Memory B cell (primary cell): ENCODE measurements around the gene VPS37D.
A peak's percentile ranks its signal among the peaks of the same experiment; 100 is the strongest.
"Not testable (repeated sequence)": the region's sequence is repeated elsewhere in the genome, so short reads cannot be mapped to it uniquely, and the experiment has no call there.

ENCODE experiments used
- ATAC-seq: fragments of 150-1000 bp; cut with Tn5 transposase; 2 replicates; pipeline ENCODE4 v1.10.0; 2021; ENCODE audit warnings: low read depth, mild to moderate bottlenecking, moderate library complexity
- DNase-seq, 2 donors: peaks; one replicate each; pipeline ENCODE4 v3.0.0; 2022; ENCODE audit warnings: low spot score in 2 of 2
- H3K27ac Mint-ChIP-seq: one replicate; pipeline ENCODE4 v1.8.0; 2022; ENCODE audit warnings: mild to moderate bottlenecking, moderate library complexity, mixed read lengths
- H3K27me3 Mint-ChIP-seq: one replicate; pipeline ENCODE4 v1.8.0; 2022; ENCODE audit warnings: mixed read lengths
- H3K36me3 Mint-ChIP-seq: one replicate; pipeline ENCODE4 v1.8.0; 2022; ENCODE audit warnings: mild to moderate bottlenecking, mixed read lengths
- H3K4me1 Mint-ChIP-seq: one replicate; pipeline ENCODE4 v1.8.0; 2022; ENCODE audit warnings: mixed read lengths
- H3K4me3 Mint-ChIP-seq: one replicate; pipeline ENCODE4 v1.8.0; 2022; ENCODE audit warnings: mild to moderate bottlenecking, moderate library complexity, mixed read lengths
- H3K9me3 Mint-ChIP-seq: one replicate; pipeline ENCODE4 v1.8.0; 2022; ENCODE audit warnings: mixed read lengths

The VPS37D gene, protein sequence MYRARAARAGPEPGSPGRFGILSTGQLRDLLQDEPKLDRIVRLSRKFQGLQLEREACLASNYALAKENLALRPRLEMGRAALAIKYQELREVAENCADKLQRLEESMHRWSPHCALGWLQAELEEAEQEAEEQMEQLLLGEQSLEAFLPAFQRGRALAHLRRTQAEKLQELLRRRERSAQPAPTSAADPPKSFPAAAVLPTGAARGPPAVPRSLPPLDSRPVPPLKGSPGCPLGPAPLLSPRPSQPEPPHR

DNA sequence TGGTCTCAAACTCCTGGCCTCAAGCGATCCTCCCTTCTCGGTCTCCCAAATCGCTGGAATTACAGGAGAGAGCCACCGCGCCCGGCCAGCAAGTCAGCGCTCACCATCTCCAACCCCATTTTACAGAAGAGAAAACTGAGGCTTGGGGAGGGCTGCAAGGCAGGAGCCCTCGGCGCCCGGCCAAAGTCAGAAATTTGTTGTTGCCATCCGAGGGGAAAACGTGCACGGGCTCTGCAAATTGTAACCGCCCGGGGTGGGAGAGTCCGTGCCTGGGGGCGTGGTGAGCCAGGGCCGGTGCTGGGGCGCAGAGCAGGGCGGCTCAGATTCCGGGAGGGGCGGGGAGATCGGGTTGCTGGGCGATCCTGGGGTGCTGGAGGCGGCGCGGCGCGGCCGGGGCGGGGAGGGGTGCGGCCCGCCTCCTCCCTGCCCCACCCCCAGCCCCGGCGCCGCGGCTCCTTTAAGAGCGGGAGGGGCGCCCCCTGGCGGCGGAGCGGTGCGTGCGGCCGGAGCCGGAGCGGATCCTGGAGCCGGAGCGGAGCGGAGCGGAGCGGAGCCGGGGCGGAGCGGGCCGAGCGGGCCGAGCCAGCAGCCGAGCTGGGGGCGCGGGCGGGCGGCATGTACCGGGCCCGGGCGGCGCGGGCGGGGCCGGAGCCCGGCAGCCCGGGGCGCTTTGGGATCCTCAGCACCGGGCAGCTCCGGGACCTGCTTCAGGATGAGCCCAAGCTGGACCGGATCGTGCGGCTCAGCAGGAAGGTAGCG, at the start of gene VPS37D:
VPS37D (plus strand) TSS at position 488 of the 759 bp plus-strand sequence; CDS start at position 616, 128 bp downstream.
- Mint-ChIP-seq H3K27me3 (peaks cover 24% of the 10 kb centered on the region), H3K27ac (peak within 1 kb of the TSS; percentile 47), H3K9me3 (peaks cover 6% of the 10 kb centered on the region), H3K4me1 (peaks cover 10% of the 10 kb centered on the region), H3K4me3 (peak within 1 kb of the TSS; percentile 81), H3K36me3 (peaks cover 5% of the 10 kb centered on the region)
- ATAC-seq (peak; percentile 91), DNase-seq (peak; percentile 96 to 97)

DNA sequence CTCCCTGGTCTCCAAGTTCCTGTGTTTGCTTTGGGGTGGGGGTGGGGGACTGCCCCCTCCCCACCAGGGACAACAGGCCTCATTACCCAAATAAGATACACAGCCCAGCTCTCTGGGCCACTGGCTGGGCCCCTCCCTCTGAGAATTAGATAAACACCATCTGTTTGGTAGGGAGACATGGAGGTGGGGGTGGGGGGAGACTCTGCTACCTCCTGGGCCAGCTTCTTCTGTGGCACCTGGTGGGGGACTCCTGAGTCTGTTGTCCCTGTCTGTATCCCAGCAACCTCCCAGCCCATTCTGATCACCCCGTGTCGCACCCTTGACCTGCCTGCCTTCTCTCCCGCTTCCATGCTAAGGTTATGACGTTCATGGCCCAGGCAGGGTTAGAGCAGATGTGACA, 49.1 kb upstream of the VPS37D start:
- Mint-ChIP-seq H3K4me3 (no peak overlapping the region), H3K4me1 (peaks cover 5% of the 10 kb centered on the region), H3K9me3 (no peaks in the 10 kb centered on the region), H3K36me3 (no peaks in the 10 kb centered on the region), H3K27ac (no peak overlapping the region), H3K27me3 (peaks cover 22% of the 10 kb centered on the region)
- DNase-seq, result no peak
- no peak for ATAC-seq

DNA sequence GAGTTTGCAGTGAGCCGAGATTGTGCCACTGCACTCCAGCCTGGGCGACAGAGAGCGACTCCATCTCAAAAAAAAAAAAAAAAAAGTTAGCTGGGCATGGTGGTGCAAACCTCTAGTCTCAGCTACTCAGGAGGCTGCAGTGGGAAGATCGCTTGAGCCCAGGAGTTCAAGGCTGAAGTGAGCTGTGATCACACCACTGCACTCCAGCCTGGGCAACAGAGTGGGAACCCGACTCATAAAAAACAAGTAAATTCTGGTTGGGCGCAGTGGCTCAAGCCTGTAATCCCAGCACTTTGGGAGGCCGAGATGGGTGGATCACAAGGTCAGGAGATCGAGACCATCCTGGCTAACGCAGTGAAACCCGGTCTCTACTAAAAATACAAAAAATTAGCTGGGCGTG, 48.2 kb upstream of the VPS37D start:
- not testable (repeated sequence) for H3K9me3 Mint-ChIP-seq, H3K4me3 Mint-ChIP-seq, H3K27ac Mint-ChIP-seq, H3K36me3 Mint-ChIP-seq, H3K4me1 Mint-ChIP-seq, DNase-seq, ATAC-seq
- H3K27me3 Mint-ChIP-seq, result peaks cover 23% of the 10 kb centered on the region

DNA sequence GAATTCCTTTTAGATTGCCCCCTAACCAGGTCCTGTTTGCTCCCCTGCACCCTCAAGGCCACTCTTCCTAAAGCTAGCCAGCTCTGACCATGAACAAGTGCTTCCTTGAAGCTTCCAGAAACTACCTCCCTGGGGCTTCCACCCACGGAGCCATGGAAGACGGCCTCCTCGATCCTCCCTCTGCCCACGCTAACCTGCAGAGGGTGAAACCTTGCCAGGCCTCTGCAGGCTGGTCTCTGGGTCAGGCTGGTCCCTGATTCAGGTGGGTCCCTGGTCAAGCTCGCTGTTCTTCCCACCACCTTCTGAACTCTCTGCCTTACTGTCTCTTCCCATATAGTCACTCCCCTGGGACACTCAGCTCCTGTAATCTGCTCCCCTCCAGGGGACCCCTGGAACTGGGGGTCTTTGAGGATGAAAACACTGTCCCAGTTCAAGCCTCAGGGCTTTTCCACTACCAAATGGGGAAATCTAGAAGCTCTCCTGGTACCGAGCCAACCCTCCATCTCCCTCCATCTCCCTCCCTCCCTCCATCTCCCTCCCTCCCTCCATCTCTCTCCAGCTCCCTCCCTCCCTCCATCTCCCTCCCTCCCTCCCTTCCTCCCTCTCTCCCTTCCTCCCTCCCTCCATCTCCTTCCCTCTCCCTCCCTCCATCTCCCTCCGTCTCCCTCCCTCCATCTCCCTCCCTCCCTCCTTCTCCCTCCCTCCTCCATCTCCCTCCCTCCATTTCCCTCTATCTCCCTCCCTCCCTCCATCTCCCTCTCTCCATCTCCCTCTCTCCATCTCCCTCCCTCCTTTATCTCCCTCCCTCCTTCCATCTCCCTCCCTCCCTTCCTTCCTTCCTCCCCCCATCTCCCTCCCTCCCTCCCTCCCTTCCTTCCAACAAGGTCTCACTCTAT, 46.2 kb upstream of the VPS37D start:
- H3K4me3 Mint-ChIP-seq, result no peak overlapping the region
- H3K36me3 Mint-ChIP-seq, result no peaks in the 10 kb centered on the region
- DNase-seq (no peak), ATAC-seq (no peak)
- H3K27me3 Mint-ChIP-seq, result peaks cover 23% of the 10 kb centered on the region
- no peaks in the 10 kb centered on the region for H3K9me3 Mint-ChIP-seq
- H3K27ac Mint-ChIP-seq, result no peak overlapping the region
- peaks cover 7% of the 10 kb centered on the region for H3K4me1 Mint-ChIP-seq

DNA sequence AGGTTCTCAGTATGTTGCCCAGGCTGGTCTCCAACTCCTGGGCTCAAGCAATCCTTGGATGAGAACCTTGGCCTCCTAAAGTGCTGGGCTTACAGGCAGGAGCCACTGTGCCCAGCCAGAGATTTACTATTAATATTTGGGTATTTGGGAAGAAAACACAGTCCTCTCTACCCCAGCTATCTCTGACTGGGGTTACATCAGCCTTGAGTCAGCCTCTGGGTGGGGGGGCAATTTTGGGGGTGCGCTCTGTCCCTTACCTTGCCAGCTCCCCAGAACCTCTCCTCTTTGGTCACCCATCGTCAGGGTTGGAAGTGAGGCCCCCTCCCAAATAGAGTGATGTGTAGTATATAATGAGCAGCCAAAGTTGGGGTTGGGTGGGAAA, 45.1 kb upstream of the VPS37D start:
- no peak for ATAC-seq

DNA sequence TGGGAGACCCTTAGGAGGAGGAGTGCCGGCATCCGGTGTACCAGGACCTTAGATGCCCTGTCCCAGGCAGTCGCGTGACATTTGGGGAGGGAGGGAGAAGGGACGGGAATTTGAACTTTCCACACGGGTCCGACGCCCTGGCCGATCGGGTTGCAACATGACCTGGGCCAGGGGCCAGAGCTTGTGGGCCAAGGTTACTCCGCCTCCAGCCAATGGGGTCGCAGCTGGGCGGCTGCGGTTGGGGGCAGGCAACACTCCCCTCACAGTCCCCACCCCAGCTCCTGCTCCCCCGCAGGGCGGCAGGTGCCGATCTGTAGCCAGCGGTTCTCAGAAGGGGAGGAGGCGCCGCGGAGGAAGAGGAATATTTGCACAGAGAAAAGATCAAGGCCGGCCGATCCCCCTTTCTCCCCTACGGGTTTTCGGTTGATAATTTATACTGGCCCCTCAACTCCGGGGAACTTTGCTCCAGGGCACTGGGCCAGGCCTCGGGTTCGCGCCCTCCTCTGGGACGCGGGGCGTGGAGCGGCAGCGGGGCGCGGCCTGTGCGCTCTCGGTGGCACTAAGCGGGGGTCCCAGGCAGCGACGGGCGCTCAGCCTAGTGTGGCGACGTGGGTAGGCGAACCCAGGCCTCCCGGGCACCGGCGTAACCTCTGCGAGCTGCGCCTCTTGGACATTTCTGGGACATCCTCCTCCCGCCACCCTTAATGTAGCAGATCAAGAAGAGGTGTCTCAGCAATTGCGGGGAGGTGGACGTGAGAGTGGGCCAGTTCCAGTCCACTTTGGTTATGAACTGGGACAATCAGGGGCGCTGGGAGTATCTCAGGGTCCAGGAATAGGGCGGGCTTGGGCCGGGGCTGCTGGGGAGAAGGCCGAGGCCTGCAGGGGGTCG, 44.5 kb upstream of the VPS37D start:
- no peak for DNase-seq
- Mint-ChIP-seq H3K4me1 (peaks cover 7% of the 10 kb centered on the region), H3K27me3 (peaks cover 29% of the 10 kb centered on the region), H3K36me3 (no peaks in the 10 kb centered on the region), H3K9me3 (no peaks in the 10 kb centered on the region), H3K4me3 (peak overlapping the region; percentile 62), H3K27ac (no peak overlapping the region)
- ATAC-seq, result no peak

More for the DNA sequence above, 45.1 kb upstream of the VPS37D start:
- H3K9me3 Mint-ChIP-seq, result no peaks in the 10 kb centered on the region
- no peak overlapping the region for H3K4me3 Mint-ChIP-seq
- H3K27ac Mint-ChIP-seq, result no peak overlapping the region
- H3K4me1 Mint-ChIP-seq, result peaks cover 7% of the 10 kb centered on the region
- peaks cover 24% of the 10 kb centered on the region for H3K27me3 Mint-ChIP-seq
- no peaks in the 10 kb centered on the region for H3K36me3 Mint-ChIP-seq
- no peak for DNase-seq

DNA sequence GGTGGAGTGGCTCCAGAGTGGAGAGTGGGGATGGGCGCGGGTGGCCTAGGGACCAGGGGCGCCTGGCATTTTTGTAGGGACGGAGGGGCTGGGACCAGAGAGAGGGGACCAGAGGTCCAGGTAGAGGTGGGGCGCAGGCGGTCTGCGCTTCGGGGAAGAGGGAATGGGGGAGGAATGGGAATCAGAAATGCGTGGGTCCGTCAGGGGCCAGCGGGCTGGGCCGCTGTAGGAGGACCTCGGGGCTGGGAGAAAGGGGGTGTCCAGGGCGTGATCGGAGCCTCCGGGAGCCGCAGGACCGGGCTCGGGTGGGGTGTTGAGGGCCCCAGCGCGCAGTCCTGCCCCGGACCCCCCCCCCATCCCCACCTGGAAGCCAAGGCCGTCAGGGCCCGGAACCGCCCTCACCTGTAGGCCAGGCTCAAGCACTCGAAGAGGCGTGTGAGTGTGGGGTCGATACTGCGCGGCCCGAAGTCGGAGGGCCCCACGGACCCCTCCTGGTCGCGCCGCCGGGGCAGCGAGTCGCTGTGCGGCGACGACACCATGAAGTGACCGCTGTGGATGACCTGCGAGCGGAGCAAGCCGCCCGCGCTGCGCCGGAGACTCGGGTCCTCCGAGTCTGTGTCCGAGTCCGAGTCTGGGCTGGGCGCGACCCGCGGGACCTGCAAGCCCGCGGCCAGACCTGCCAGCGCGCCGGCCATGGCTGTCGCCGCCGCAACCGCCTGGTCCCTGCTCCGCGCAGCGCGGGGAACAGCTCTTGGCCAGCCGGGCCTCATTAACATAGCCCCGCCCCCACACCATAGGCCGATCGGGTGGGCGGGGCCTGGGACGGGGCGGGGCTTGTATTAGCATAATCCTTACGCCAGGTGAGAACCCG, 43.6 kb upstream of the VPS37D start, which contains the start of gene MLXIPL:
MLXIPL (minus strand) TSS at position 725 of the 871 bp plus-strand sequence; CDS start at position 695, 30 bp downstream.
- H3K27me3 Mint-ChIP-seq, result peaks cover 28% of the 10 kb centered on the region
- ATAC-seq, result peak; percentile 64
- H3K27ac Mint-ChIP-seq, result no peak within 1 kb of the TSS
- H3K4me3 Mint-ChIP-seq, result peak within 1 kb of the TSS; percentile 59
- no peaks in the 10 kb centered on the region for H3K9me3 Mint-ChIP-seq
- no peak for DNase-seq
- H3K4me1 Mint-ChIP-seq, result peaks cover 5% of the 10 kb centered on the region
- no peaks in the 10 kb centered on the region for H3K36me3 Mint-ChIP-seq

DNA sequence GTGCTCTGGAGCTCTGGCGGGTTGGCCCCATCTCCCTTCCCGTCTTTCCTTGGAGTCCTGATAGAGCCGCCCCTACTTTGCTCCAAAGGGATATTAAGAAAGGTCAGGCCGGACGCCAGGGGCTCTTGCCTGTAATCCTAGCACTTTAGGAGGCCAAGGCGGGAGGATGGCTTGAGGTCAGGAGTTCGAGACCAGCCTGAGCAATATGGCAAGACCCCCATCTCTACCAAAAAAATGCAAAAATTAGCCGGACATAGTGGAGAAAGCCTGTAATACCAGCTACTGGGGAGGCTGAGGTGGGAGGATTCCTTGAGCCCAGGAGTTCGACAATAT, 43.0 kb upstream of the VPS37D start:
- no peaks in the 10 kb centered on the region for H3K9me3 Mint-ChIP-seq
- peaks cover 5% of the 10 kb centered on the region for H3K4me1 Mint-ChIP-seq
- H3K36me3 Mint-ChIP-seq, result no peaks in the 10 kb centered on the region
- DNase-seq, result no peak
- no peak overlapping the region for H3K4me3 Mint-ChIP-seq
- H3K27me3 Mint-ChIP-seq, result peaks cover 28% of the 10 kb centered on the region
- ATAC-seq, result no peak
- no peak overlapping the region for H3K27ac Mint-ChIP-seq

DNA sequence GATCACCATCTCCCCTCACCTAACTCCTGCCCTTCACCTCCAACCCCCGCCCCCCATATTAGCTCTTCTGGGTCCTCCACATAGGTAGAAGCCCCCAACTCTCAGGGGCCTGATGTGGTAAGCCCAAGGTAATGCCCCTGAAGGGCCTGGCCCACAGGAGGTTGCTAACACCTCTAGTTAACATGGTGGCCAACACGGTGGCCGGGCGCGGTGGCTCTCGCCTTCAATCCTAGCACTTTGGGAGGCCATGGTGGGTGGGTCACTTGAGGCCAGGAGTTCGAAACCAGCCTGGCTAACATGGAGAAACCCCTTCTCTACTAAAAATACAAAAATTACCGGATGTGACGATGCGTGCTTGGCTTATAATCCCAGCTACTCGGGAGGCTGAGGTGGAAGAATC, 42.4 kb upstream of the VPS37D start:
- ATAC-seq (no peak), DNase-seq (no peak)
- Mint-ChIP-seq H3K27ac (no peak overlapping the region), H3K27me3 (peaks cover 27% of the 10 kb centered on the region), H3K4me1 (peaks cover 5% of the 10 kb centered on the region), H3K4me3 (no peak overlapping the region), H3K36me3 (no peaks in the 10 kb centered on the region), H3K9me3 (no peaks in the 10 kb centered on the region)

DNA sequence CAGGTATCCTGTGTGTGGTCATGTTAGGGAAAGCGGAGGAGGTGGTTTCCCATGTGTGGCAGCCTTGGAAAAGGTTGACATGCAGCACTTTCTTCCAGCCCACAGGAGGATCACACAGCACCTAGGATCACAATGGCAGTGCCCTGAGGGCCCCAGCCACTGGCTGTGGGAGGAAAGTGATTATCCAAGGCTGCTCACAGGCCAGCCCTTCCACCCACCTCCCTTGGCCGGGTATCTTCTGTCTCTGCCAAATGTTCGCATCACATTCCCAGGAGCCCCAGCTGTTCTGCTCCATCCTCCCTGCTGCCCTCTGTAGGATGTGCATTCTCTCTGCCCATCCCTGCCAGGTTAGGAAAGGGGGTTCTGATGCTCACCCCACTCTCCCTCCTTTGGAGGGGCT, 40.8 kb upstream of the VPS37D start:
- Mint-ChIP-seq H3K4me1 (peaks cover 5% of the 10 kb centered on the region), H3K9me3 (no peaks in the 10 kb centered on the region), H3K27me3 (peaks cover 24% of the 10 kb centered on the region), H3K27ac (no peak overlapping the region), H3K4me3 (no peak overlapping the region), H3K36me3 (no peaks in the 10 kb centered on the region)
- DNase-seq, result no peak
- no peak for ATAC-seq

DNA sequence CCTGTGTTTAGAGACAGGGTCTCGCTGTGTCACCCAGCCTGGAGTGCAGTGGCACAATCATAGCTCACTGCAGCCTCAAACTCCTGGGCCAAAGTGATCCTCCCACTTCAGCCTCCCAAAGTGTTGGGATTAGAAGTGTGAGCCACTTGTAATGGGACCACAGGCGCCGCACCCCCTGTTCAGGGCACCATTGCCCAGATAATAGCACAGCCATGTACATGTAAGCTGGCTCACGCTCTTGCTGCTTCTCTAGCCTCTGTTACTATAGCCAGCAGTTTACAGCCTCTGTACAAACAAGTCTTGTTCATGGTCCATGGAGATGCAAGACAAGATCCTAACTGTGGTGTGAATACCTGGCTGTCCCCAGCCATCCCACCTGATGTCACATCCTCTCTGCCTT, 39.1 kb upstream of the VPS37D start:
- ATAC-seq, result no peak
- peaks cover 5% of the 10 kb centered on the region for H3K4me1 Mint-ChIP-seq
- no peak for DNase-seq
- H3K4me3 Mint-ChIP-seq, result no peak overlapping the region
- H3K9me3 Mint-ChIP-seq, result no peaks in the 10 kb centered on the region
- peaks cover 23% of the 10 kb centered on the region for H3K27me3 Mint-ChIP-seq
- H3K27ac Mint-ChIP-seq, result no peak overlapping the region
- H3K36me3 Mint-ChIP-seq, result no peaks in the 10 kb centered on the region

DNA sequence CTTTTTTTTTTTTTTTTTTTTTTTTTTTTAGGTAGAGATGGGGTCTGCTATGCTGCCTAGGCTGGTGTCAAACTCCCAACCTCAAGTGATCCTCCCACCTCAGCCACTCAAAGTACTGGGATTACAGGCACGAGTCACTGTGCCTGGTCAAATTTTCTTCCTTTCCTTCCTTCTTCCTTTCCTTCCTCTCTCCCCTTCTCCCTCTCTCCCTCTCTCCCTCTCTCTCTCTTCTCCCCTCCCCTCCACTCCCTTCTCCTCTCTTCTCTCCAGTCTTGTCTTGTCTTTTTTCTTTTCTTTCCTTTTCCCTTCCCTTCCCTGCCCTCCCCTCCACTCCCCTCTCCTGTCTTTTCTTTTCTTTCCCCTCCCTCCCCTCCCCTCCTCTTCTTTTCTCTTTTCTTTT, 36.1 kb upstream of the VPS37D start:
- ATAC-seq, result no peak
- Mint-ChIP-seq H3K36me3 (no peaks in the 10 kb centered on the region), H3K27ac (no peak overlapping the region), H3K27me3 (peaks cover 29% of the 10 kb centered on the region), H3K4me3 (no peak overlapping the region), H3K4me1 (peaks cover 2% of the 10 kb centered on the region), H3K9me3 (peaks cover 1% of the 10 kb centered on the region)
- no peak for DNase-seq

DNA sequence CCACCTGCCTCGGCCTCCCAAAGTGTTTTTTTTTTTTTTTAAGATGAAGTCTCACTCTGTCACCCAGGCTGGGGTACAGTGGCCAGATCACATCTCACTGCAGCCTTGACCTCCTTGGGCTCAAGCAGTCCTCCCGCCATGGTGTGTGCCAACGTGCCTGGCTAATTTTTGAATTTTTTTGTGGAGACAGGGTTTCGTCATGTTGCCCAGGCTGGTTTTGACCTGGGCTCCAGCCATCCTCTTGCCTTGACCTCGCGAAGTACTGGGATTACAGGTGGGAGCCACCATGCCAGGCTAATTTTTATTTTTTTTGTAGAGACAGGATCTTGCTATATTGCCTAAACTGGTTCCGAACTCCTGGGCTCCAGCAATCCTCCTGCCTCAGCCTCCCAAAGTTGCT, 34.3 kb upstream of the VPS37D start:
- H3K4me1 Mint-ChIP-seq, result peaks cover 2% of the 10 kb centered on the region
- H3K27ac Mint-ChIP-seq, result no peak overlapping the region
- no peak for DNase-seq
- no peaks in the 10 kb centered on the region for H3K36me3 Mint-ChIP-seq
- H3K27me3 Mint-ChIP-seq, result peaks cover 26% of the 10 kb centered on the region
- no peak overlapping the region for H3K4me3 Mint-ChIP-seq
- peaks cover 1% of the 10 kb centered on the region for H3K9me3 Mint-ChIP-seq
- no peak for ATAC-seq
